Pancreas (tissue), 10 donors: ENCODE results near the gene DYNC1H1. TPM values are rescaled to one million over a fixed set of nuclear protein-coding genes. Genes with fewer than 3 reads are reported as not detected.

Source experiments
- ATAC-seq, 4 donors: fragments of 200-7000 bp; cut with Tn5 transposase; one replicate each; pipeline versions ENCODE4 v1.8.0 to v1.9.1; 2020; ENCODE audit warnings: mild to moderate bottlenecking in 4 of 4, moderate library complexity in 4 of 4
- DNase-seq, 6 donors: peaks; one replicate each; pipeline ENCODE4 v3.0.0-alpha.2; 2020
- FAIRE-seq: peaks from 2 replicates; lab custom pipeline; 2012; peaks lifted over from hg19 to GRCh38; lab: Jason Lieb, UNC
- H3K27ac ChIP-seq, 4 donors: fragments of 200-600 bp; sonication (generic); 1 replicate in 3 of 4; 2 replicates in 1 of 4; pipeline versions ENCODE4 v1.5.0 to v1.8.0; 2020
- H3K27me3 ChIP-seq, 4 donors: fragments of 200-600 bp; one replicate each; pipeline ENCODE4 v1.8.0; 2021
- H3K36me3 ChIP-seq, 3 donors: fragments of 200-600 bp; sonication (generic) in 1 of 3; one replicate each; pipeline versions ENCODE4 v1.5.0 to v1.8.0; 2020 to 2021
- H3K4me1 ChIP-seq, 3 donors: fragments of 200-600 bp; one replicate each; pipeline ENCODE4 v1.8.0; 2021
- H3K4me3 ChIP-seq, 4 donors: fragments of 200-600 bp; sonication (generic) in 2 of 4; one replicate each; pipeline versions ENCODE4 v1.5.0 to v1.8.0; 2020 to 2021
- H3K9me3 ChIP-seq, 4 donors: fragments of 200-600 bp; one replicate each; pipeline ENCODE4 v1.8.0; 2021
- WGBS, 2 donors: extraction: QIAGEN DNeasy Blood & Tissue Kit; methylation state at CpG; one replicate each; pipeline ENCODE4 v1.1.7; 2013; 5-methylcytosine and 5-hydroxymethylcytosine counted together
- intact Hi-C, 3 donors: fragments of 100-400 bp; cut with DNase I; formaldehyde crosslinking; loops; one replicate each; pipeline versions ENCODE4 v1.11.1 to v1.14.2; 2022
- polyA plus RNA-seq, 2 donors: library from polyadenylated mRNA; stranded (reverse); fragments of 200-250 nt; gene quantifications; one replicate each; pipeline ENCODE4 v1.2.3, GENCODE V29; 2013
- total RNA-seq, 6 donors: library from RNA; stranded (reverse); fragmentation: NEBNext Ultra II Directional in 4 of 6; extraction: Animal tissue kit (Norgen Biotek cat#: 25700) in 4 of 6; gene quantifications; one replicate each; pipeline versions ENCODE4 v1.2.1 to v1.2.4, GENCODE V29; 2021 to 2023
- TF ChIP-seq, protein P1 (sequence below), 4 donors: fragments of 200-600 bp; sonication (generic) in 3 of 4; IDR thresholded peaks; one replicate each; pipeline versions ENCODE4 v1.5.0 to v1.8.0; 2021; ENCODE audit warnings: antibody characterized with exemption in 4 of 4
- donor health status: healthy with polysubstance abuse.
- donor health status: DM: no; HTN: no; CAD: no; lungs with moderate emphysema.
- donor health status: DM: no; HTN: no; CAD: no.
- donor health status: control.
- donor health status: control.
- donor health status: Bipolar disorder and iron deficiency.
- donor health status: DM: yes; HTN: yes; CAD: no.
- donor health status: DM: no; HTN: no; CAD: no.
- donor health status: DM: no; HTN: no; CAD: no.
- donor health status: DM: yes; HTN: yes; CAD: no.

Gene DYNC1H1
- total and polyA plus RNA-seq, 8 donors: 95.7 to 215 (median 132) TPM

DNA sequence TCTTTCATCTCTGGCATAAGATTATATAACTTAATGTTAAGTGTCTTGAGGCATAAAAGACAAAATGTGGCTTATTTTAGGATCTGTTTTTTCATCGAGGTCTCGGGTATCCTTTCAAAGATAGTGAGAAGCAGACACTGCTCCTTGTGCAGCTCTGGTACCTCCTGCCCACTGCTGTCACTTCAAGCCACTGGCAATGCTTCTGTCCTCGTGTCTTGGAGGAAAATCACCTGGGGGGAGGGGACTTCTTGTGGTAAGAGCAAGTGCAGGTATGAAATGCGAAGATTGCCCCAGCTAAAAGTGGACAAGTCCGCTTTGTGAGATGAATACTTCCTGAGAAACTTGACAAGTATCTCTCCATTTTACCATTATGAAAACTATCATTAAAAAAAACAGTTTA lies 37.8 kb upstream of the DYNC1H1 start:
- DNase-seq (no peak), FAIRE-seq (no peak), ATAC-seq (no peak)
- Histone ChIP-seq H3K27me3 (no peaks in the 10 kb centered on the region), H3K4me3 (no peak overlapping the region), H3K27ac (no peak overlapping the region), H3K4me1 (no peaks in the 10 kb centered on the region), H3K9me3 (no peaks in the 10 kb centered on the region), H3K36me3 (no peaks in the 10 kb centered on the region)
- WGBS, 2 donors: 79 to 81% methylated on average over 5 of the region's 5 CpGs
- intact Hi-C loops: no loop called here
- TF ChIP-seq, protein P1, sequence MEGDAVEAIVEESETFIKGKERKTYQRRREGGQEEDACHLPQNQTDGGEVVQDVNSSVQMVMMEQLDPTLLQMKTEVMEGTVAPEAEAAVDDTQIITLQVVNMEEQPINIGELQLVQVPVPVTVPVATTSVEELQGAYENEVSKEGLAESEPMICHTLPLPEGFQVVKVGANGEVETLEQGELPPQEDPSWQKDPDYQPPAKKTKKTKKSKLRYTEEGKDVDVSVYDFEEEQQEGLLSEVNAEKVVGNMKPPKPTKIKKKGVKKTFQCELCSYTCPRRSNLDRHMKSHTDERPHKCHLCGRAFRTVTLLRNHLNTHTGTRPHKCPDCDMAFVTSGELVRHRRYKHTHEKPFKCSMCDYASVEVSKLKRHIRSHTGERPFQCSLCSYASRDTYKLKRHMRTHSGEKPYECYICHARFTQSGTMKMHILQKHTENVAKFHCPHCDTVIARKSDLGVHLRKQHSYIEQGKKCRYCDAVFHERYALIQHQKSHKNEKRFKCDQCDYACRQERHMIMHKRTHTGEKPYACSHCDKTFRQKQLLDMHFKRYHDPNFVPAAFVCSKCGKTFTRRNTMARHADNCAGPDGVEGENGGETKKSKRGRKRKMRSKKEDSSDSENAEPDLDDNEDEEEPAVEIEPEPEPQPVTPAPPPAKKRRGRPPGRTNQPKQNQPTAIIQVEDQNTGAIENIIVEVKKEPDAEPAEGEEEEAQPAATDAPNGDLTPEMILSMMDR (IDR thresholded peaks at IDR 0.05): no peak

DNA sequence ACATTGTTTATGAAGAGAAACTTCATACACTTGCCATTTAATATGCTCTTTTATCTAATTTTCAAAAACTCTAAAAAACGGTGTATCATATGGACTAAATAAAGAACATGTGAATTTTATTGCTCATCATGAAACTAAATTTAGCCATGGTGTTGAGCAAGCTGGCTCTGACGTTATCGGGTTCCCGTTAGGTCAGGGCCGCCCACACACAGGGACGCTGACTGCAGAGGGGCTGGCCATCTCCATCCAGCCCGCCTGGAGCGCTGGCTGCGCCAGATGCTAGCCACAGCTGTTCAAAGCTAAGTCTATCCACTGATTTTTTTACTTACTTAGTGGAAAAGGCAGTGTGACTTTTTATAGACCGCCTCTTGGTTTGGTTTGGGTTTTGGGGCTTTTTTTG lies 36.5 kb upstream of the DYNC1H1 start:
- H3K27me3 ChIP-seq: no peaks in the 10 kb centered on the region
- FAIRE-seq (peak; percentile 91), DNase-seq (peak in 4 of 6 donors; percentile 33 to 71 (median 52)), ATAC-seq (peak; percentile 43 to 89 (median 80))
- no peak overlapping the region for H3K27ac ChIP-seq
- no peaks in the 10 kb centered on the region for H3K4me1 ChIP-seq
- H3K4me3 ChIP-seq: no peak overlapping the region
- 75 to 78% methylated on average over 10 of the region's 10 CpGs for WGBS, 2 donors
- TF ChIP-seq, protein P1 (IDR thresholded peaks at IDR 0.05): no peak
- intact Hi-C loops: no loop called here
- no peaks in the 10 kb centered on the region for H3K9me3 ChIP-seq
- no peaks in the 10 kb centered on the region for H3K36me3 ChIP-seq

DNA sequence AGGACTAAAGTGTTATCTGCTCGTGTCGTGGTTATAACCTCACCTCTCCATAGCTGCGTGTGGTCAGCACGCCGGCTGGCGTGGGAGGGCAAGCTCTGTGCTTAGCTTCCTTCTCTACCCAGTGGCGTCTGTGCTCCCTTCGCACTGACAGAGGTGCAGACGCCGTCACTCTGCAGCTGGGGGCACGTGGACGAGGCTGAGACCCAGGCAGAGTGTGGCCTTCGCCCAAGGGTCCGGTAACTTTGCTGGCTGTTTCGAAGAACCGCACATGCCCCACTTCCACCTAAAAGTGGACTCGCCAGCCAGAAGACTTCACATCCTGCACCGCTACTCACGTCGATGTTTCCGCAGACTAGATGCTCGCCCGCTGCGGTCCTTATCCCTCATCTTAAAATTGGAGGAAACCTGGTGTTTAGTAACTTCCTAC lies 35.9 kb upstream of the DYNC1H1 start:
- intact Hi-C loops: no loop called here
- FAIRE-seq (no peak), ATAC-seq (peak in 1 of 4 donors; percentile 47), DNase-seq (peak in 2 of 6 donors; percentile 34 to 45)
- TF ChIP-seq, protein P1 (IDR thresholded peaks at IDR 0.05): no peak
- Histone ChIP-seq H3K9me3 (no peaks in the 10 kb centered on the region), H3K4me1 (no peaks in the 10 kb centered on the region), H3K4me3 (no peak overlapping the region), H3K27ac (no peak overlapping the region), H3K27me3 (no peaks in the 10 kb centered on the region), H3K36me3 (no peaks in the 10 kb centered on the region)
- 94 to 95% methylated on average over 24 of the region's 24 CpGs for WGBS, 2 donors

DNA sequence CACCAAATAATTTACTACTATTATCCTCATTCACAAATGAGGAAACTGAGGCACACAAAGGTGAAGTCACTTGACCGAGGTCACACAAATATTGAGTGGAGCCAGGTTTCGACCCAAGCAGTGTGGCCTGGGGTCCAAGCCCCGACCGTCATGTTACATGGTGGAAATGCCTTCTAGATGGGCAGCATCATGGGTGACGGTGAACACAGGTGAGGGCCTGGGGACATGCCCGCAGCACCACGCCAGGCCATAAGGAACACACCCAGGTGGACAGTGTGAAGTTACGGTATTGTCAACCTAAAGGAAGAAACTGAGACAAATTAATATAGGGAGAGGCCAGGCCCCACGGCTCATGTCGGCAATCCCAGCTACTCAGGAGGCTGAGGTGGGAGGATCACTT lies 35.3 kb upstream of the DYNC1H1 start:
- no peak overlapping the region for H3K4me3 ChIP-seq
- no peak overlapping the region for H3K27ac ChIP-seq
- WGBS, 2 donors: 97% methylated on average over 10 of the region's 10 CpGs
- no peaks in the 10 kb centered on the region for H3K36me3 ChIP-seq
- ATAC-seq: no peak
- H3K4me1 ChIP-seq: no peaks in the 10 kb centered on the region
- no peaks in the 10 kb centered on the region for H3K9me3 ChIP-seq
- no peaks in the 10 kb centered on the region for H3K27me3 ChIP-seq
- intact Hi-C loops: no loop called here
- TF ChIP-seq, protein P1 (IDR thresholded peaks at IDR 0.05): no peak
- DNase-seq: peak in 2 of 6 donors; percentile 14 to 27
- FAIRE-seq: no peak

DNA sequence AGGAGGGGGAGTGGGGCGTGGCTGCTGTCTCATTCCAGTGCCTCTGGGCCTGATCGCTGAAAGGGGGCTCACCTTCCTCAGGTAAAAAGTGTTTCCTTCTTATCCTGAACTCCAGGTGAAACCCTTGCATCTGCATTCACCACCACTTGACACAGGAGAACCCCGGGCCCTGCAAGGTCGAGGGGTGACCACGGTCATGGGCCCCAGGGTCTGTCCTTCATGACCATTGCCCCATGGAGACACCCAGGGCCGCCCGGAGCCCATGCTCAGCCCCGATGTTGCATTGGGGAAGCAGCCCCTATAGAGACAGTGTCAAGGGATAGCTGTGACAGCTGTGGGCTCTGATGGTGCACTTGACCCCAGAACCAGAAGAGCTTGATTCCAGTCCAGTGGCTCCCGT lies 34.4 kb upstream of the DYNC1H1 start:
- ATAC-seq: no peak
- Histone ChIP-seq H3K27ac (no peak overlapping the region), H3K4me1 (no peaks in the 10 kb centered on the region), H3K27me3 (no peaks in the 10 kb centered on the region), H3K4me3 (no peak overlapping the region), H3K36me3 (no peaks in the 10 kb centered on the region), H3K9me3 (no peaks in the 10 kb centered on the region)
- 89 to 94% methylated on average over 9 of the region's 9 CpGs for WGBS, 2 donors
- no peak for FAIRE-seq
- TF ChIP-seq, protein P1 (IDR thresholded peaks at IDR 0.05): no peak
- intact Hi-C loops: no loop called here
- DNase-seq: peak in 2 of 6 donors; percentile 49 to 51
